HG03175 (cell line): ENCODE measurements around the gene SPECC1.
"Not testable (repeated sequence)": the region's sequence is repeated elsewhere in the genome, so short reads cannot be mapped to it uniquely, and the experiment has no call there.

Source experiments
- ATAC-seq: cut with Tn5 transposase; IDR thresholded peaks from one replicate; pipeline ENCODE4 v1.9.1; 2021; ENCODE audit warnings: mild to moderate bottlenecking, moderate library complexity; ENCODE audit not compliant: unreplicated experiment

Gene SPECC1

DNA sequence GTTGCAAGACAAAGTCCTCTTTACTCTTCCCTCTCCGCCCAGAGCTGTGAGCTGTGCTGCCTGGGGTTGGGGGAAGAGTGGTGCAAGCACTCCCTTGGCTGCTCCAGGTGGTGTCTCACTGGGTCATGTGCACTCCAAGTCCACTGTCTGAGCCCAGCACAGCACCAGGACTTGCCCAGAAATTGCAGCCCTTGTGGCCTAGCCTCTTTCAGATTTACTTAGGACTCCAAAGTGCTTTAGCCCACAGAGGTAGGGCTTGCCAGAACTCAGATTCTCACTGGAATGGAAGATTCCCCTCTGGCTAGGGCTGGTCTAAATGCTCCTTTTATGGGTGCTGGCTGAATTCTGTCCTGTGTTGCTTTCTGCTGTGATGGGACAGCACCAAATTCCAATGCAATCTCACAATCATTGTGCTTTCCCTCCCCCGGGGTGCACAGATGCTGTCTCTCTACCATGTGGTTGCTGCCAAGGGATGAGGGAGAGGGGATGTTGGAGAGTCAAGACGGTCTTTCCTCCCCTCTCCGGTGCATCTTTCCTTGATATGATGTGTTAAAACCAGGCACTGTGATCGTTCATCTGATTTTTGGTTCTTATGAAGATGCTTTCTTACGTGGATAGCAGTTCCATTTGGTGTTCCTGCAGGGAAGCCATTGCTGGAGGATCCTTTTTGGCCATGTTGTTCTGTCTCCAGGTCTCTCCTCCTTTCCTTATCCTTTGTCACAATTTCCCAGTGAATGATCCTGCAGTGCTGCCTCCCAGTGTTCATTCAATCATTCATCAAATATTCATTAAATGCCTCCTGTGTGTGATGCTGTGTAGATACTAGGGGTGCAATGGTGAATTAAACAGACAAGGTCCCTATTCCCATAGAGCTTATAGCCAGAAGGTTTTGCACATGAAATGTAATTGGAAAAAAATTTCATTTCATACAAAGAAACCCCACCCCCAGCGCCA is 216.3 kb downstream of the SPECC1 start:
- ATAC-seq = no peak

DNA sequence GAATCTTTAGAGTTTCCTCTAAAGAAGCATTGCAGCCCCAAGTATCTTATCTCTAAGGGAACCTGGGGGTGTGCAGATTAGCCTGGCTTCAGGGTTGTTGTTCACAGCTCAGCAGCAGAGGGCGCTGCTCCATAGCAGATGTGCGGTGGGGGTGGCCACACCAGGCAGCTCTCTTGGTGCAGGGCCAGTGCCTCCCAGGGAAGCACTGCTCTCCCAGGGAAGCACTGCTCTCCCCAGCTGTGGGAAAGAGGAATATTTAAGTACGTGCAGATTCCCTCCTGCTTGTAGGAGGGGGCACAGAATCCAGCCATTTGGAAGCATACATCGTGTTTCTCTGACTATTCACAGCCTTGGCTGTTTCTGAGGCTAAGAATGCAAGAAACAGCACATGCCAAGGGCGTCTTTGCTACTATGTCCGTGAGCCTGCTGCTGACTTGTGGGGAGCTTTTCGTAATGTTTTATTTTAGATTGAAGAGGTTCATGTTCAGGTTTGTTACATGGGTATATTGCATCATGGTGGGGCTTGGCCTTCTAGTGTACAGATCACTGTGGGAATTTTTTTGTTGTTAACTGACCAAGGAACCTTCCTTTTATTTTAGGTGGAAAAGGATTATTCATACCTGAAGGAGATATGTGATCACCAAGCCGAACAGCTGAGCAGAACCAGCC is 217.8 kb downstream of the SPECC1 start:
- peak; percentile 69 for ATAC-seq

DNA sequence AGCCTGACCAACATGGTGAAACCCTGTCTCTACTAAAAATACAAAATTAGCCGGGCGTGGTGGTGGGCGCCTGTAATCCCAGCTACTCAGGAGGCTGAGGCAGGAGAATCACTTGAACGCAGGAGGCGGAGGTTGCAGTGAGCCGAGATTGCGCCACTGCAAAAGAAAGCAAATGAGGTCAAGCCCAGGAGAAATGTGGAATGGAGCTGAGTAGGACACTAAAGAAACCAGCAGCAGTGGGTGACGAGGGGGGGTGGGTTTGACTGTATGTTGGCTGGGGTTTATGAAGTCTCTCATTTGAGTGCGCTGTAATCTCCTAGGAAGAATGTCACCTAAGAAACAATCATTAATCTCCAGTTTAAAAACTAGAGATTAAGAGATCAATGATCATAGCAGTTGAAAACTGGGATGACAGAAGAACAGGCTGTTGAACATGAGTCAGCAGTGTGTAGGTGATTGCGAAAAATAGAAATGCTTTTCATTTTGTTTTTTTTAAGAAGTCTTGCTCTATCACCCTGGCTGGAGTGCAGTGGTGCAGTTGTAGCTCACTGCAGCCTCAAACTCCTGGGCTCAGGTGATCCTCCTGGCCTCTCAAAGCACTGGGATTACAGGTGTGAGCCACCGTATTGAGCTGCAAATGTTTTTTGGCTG is 218.7 kb downstream of the SPECC1 start:
- ATAC-seq = not testable (repeated sequence)

DNA sequence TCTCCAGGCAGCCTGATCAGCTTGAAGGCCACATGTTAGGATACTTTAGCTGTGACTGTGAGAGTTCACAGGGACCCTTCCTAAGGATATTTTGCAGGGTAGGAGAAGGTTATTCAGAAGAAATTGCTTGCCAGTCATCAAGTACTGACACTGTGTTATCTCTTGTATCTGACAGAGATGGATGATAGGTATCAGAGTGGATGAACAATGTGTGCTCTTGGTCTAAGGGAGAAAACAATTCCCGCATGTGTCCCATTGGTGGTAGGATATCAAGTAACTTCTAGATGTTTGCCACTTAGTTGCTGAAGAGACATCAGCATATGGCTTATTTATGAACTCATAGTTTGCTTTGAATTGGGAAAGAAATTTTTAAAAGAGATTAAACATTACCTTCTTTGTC is 219.3 kb downstream of the SPECC1 start:
- no peak for ATAC-seq

DNA sequence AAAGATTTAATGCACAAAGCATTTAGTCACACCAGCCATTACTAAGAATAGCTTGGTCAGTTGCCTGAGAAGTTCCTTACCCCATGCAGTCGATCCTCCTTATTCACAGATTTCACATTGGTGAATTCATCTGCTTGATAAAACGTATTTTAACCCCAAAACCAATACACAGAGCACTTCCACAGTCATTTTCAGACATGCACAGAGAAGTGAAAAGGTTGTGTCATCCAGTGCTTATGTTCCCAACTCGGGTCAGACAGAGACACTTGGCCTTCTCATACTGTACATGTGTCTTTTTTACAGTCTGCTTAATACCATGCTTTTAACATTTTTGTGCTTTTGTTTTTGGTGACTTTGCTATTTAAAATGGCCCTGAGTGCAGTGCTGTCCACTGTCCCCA is 219.7 kb downstream of the SPECC1 start:
- no peak for ATAC-seq

DNA sequence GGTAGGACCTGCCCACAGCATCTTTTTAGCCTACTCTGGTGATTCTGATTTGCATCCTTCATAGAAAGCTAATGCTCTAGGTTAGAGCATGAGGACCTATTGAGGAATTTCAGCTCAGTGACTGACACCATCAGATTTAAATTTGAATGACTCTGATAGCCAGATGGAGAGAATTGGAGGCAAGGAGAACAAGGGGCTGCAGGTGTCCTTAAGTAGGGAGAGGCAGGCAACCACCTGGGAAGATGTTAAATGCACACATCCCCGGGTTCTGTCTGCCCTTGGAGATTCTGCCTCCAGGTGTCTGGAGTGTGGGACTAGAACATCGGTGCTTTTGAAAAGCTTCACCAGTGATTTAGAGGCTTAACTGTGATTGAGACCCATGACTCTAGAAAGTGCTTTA is 221.8 kb downstream of the SPECC1 start:
- ATAC-seq = no peak

DNA sequence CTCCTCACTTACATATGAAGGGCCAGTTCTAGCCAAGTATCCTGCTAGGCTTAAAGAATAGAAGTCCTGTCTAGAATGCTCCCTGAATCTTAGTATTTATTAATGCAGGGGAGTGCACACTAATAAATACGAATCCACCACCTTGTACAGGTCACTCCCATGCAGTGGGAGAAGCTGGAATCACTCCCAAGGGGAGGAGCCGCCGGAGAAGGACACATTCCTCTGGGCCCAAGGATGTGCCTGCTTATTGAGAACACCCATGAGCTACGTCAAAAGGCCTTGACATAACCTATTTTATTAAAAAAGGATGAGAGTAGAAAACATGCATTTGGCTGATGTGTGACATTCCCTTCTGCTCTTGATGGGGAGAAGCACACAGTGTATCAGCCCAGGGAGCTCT is 223.5 kb downstream of the SPECC1 start:
- no peak for ATAC-seq

DNA sequence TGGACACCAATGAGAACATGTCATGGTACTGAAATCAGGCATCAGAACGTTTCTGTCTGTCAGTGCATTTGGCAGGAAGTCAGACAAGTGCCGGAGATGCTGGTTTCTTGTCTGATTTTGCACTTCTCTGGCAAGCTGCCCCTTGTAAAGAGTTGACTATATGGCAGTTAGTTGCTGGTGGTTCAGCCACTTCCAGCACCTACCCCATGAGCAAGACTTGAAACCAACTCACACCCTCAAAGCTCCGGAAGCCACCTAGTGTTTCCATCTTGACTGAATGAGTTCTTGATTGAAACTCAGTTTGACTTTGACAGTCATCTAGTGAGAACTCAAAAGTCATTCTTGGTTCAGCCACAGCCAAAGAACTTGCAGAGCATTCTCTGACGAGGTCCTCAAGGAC is 225.1 kb downstream of the SPECC1 start:
- no peak for ATAC-seq

DNA sequence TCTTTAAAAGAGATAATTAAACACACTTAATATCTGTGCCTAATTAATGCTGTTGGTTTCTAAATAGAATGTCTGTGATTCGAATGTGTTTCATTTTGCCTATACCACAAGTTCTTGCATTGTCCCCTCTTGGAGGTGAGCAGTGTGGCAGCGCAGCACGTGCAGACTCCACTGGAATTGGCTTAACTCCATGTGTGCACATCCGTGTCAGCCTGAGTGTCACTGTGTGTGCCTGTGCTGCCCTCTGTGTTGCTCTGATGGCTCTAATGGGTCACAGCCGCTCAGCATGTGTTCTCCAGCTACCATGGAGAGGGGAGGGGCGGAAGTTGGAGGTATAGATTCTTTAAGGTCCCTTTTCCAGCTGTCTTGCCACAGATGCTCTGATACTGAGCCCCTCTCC is 226.6 kb downstream of the SPECC1 start:
- no peak for ATAC-seq

DNA sequence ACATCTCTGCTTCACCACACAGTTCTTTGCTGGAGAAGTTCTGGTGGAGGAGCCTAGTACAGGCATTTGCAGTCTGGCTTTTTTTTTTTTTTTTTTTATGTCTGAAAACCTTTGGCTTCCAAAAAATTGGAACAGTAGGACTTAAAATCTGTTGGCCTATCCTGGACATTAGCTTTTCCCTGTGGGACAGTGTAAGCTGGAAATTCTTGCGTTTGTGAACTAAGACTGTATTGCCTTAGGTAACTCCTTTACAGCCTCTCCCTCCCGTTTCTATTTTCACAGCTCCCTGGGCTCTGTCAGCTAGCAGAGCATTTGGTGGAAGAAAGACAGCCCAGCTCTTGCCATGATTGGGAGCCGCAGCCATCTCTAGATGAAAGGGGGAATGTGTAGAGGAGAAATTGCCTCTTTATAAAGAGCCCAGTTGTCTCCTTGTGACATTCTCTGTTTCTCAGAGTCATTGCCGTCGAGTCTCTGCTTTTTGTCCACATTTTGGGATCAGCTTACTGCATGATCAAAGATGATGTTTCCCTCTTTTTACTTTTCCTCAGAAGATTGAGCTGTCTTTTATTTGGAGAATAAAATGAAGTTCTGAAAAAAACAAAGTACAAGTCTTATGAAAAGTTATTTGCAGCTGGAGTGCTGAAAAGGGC is 227.5 kb downstream of the SPECC1 start:
- ATAC-seq = no peak

DNA sequence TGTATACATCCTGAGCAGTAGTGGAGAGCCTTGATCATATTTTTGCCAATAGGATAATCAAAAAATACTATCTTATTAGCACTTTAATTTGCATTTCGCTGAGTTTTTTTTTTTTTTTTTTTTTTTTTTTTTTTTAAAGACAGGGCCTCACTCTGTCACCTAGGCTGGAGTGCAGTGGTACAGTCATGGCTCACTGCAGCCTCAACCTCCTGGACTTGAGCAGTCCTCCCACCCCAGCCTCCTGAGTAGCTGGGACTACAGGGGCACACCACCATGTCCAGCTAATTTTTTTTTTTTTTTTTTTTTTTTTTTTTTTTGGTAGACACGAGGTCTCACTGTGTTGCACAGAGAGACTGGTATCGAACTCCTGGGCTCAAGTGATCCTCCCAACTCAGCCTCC is 230.6 kb downstream of the SPECC1 start:
- not testable (repeated sequence) for ATAC-seq

DNA sequence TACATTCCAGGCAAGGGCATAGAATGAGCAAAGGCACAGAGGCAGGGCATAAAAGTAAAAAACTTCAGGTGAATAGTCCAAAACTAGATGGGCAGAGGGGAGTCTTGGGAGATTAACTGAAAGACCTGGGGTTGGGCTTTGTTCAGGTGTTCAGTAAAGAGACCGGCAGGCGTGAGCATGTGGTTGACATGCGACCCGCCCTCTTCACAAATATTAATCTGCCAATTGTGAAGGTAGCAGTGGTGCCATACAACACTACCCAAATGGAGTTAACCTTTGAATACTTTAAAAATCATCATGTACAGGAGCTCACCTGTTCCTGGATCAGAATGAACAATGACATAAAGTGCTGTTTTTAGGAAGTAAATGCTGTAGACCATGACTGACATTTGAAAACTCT is 232.7 kb downstream of the SPECC1 start:
- no peak for ATAC-seq

DNA sequence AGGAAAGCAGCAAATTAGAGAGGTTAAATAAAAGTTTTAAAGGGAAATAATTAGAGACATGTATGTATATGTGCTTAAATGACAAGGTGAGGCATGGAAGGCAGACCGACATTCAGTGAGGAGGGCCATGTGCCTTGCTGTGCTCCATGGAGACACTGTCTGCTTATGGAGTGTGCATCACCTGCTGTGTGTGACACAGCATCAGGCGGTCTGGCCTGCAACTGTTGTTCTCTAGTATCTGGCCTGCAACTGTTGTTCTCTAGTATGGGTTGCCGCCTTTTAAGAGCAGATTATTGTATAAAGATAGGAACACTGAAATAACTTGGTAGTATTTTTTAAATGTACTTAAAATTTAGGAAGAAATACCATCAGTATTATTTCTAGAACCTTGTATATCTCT is 233.1 kb downstream of the SPECC1 start:
- no peak for ATAC-seq

DNA sequence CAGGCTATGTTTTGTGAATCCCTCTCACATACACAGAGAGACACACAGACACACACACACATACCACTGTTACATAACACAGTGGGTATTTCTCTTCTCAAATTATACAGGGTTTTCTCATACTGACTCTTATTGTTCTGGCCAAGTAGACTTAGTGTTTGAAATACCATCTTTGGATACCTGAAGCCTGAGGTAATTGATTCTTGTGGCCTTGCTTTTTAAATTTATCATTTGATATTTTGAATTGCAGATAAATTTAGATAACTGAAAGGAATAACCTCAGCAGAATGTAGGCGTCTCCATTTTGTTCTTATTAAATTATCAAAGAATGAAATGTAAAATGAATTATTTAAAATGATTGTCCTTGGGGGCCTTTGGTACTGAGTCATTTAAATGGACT is 234.4 kb downstream of the SPECC1 start:
- no peak for ATAC-seq

DNA sequence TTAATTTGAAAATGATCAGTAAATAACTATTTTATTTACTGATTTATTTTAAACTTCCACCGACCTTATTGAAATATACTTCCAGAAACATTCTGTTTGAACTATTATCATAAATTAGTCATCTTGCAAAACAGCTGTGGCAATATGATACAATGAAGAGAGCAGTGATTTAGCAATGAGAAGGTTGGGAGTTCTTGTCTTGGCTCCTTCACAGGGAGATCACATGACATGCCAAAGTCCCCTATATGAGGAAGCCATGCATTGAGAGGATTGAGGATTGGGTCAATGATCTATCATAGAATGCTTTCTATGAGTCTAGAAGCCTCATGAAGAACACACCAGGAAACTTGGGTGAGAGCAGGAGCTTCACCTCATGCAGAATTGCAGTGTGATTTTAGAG is 235.5 kb downstream of the SPECC1 start:
- ATAC-seq = no peak

DNA sequence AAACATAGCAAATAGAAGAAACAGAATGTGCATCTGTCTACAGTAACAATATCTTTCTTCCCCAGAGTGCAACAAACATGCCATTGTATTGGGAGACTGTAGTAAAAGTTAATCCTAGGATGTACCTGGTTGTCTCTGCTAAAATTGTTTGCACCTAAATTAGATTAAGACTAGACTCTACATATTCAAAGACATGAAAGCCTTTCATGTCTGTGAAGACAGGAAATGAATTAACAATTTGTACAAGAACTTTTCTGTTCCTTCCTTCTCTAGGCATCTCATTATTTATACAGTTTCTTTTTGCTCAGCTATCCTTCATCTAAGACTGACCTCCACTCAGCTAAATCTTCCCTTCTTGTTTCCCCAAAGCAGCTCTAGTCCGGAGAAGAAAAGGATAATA is 237.5 kb downstream of the SPECC1 start:
- no peak for ATAC-seq

DNA sequence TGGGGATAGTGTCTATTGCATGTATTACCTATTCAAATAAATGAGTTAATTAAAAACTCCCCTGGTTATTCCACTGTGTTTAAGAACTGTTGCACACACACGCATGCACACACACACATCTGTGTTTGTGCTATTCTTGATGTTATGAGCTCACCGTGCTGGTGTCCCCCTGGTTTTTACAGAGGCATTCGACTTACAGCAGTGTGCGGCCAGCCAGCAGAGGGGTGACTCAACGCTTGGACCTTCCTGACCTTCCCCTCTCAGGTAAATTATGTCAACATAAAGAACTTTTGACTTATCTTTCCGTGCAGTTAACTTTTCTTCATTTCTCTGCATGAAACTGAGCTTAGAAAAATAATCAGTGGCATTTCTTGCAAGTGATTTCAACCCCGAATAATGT is 244.2 kb downstream of the SPECC1 start:
- no peak for ATAC-seq

DNA sequence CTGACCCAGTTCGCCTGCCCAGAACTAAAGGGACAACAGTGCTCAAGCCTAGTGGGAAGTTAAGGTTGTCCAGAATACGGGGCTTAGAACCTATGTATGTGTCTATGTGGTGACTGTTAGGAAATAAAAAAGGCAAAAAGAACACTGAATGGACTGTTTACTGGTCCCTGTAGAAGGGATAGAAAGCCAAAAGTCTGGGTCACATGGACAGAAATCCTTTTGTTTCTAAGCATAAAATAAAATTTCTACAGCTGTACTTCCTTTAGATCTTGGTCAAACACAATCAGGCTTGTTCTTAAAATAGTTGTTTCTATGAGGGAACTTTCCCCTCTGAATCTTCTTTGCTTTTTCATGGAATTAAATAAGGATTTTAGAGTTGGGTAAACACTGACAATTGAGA is 245.4 kb downstream of the SPECC1 start:
- ATAC-seq = no peak

DNA sequence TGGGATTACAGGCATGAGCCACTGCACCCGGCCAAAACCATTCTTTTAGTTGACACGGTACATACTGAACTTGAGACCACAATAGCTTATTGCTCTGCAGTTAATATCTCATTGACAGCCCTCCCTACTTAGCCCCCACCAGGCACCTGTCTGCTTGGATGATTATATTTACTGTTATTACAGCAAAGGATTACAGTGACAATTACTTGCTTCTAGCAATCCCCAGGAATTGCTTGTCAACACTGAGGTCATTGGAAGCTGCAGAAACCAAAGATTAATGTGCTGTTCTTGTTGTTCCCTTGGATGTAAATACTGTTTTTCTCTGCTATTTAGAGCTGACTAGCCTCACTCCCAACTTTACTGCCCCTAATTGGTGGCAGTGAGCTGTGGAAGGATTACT is 247.0 kb downstream of the SPECC1 start:
- ATAC-seq = no peak

DNA sequence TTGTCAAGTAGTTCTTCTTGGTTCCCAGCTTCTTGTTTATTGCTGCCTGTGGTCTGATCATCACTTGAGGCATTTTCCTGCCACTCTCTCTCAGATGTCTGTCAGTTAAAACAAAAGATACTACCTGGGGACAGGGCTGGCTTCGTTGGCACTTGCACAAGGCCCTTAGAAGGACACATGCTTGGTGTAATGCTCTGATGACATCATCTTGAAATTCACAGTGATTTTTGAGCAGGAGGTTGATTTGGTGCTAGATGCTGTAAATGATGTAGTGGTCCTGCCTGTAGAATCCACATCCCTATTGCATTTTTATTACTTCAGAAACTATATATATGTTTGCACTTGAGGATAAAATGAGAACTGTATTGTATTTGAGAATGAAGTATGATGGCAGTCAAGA is 247.8 kb downstream of the SPECC1 start:
- no peak for ATAC-seq

DNA sequence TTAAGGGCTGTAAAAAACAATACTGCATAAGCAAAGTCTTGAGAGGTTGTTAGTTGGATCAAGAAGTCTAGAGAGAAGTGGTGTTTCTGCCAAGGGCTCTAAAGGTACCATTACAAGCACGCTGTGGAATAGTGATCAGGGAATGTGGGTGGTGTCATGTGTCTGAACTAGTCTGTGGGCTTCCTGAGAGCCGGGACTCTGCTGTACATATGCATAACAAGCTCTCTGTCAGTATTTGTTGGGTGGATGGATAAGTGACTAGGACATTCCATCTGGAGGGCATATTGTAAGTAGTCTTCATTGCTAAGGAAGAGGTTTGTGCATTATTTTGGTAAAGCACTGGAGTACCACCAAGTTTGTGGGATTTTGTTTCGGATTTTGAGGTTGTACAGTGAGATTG is 248.6 kb downstream of the SPECC1 start:
- ATAC-seq = no peak
